Activated T-cell treated with anti-CD3 and anti-CD28 coated beads, Interleukin-2, amount 50 U/mL, for 72 hours (primary cell): Measurements from ENCODE around the gene PERM1. TPM values are rescaled to one million over a fixed set of nuclear protein-coding genes. Genes with fewer than 3 reads are reported as not detected.
"Not testable (repeated sequence)": the region's sequence is repeated elsewhere in the genome, so short reads cannot be mapped to it uniquely, and the experiment has no call there.

ENCODE experiments used
- ATAC-seq, 2 donors: fragments of 150-1000 bp; cut with Tn5 transposase; replicated peaks in 1 of 2; 2 replicates each; pipeline ENCODE4 v1.10.0; 2021; ENCODE audit warnings: moderate library complexity in 2 of 2, mild to moderate bottlenecking in 1 of 2
- DNase-seq, 2 donors: peaks; one replicate each; pipeline ENCODE4 v3.0.0; 2021 to 2022; ENCODE audit warnings: mixed read lengths in 1 of 2
- H3K27ac Mint-ChIP-seq: one replicate; pipeline ENCODE4 v1.8.0; 2022; ENCODE audit warnings: mild to moderate bottlenecking, moderate library complexity, mixed read lengths
- H3K27me3 Mint-ChIP-seq: one replicate; pipeline ENCODE4 v1.8.0; 2022; ENCODE audit warnings: low read depth, mixed read lengths
- H3K36me3 Mint-ChIP-seq, 2 donors: one replicate each; pipeline ENCODE4 v1.8.0; 2022; ENCODE audit warnings: mixed read lengths in 2 of 2, mild to moderate bottlenecking in 1 of 2; ENCODE audit not compliant: insufficient read depth in 2 of 2
- H3K4me1 Mint-ChIP-seq: one replicate; pipeline ENCODE4 v1.8.0; 2022; ENCODE audit warnings: low read depth, mixed read lengths
- H3K4me3 Mint-ChIP-seq, 2 donors: one replicate each; pipeline ENCODE4 v1.8.0; 2022; ENCODE audit warnings: mild to moderate bottlenecking in 2 of 2, mixed read lengths in 2 of 2, moderate library complexity in 2 of 2
- H3K9me3 Mint-ChIP-seq, 2 donors: one replicate each; pipeline ENCODE4 v1.8.0; 2022; ENCODE audit warnings: mixed read lengths in 2 of 2
- total RNA-seq, 2 donors: library from RNA; stranded (reverse); gene quantifications; one replicate each; pipeline ENCODE4 v1.2.3, GENCODE V29; 2022

The PERM1 gene
- total RNA-seq, 2 donors from 2014 or later: not detected

DNA sequence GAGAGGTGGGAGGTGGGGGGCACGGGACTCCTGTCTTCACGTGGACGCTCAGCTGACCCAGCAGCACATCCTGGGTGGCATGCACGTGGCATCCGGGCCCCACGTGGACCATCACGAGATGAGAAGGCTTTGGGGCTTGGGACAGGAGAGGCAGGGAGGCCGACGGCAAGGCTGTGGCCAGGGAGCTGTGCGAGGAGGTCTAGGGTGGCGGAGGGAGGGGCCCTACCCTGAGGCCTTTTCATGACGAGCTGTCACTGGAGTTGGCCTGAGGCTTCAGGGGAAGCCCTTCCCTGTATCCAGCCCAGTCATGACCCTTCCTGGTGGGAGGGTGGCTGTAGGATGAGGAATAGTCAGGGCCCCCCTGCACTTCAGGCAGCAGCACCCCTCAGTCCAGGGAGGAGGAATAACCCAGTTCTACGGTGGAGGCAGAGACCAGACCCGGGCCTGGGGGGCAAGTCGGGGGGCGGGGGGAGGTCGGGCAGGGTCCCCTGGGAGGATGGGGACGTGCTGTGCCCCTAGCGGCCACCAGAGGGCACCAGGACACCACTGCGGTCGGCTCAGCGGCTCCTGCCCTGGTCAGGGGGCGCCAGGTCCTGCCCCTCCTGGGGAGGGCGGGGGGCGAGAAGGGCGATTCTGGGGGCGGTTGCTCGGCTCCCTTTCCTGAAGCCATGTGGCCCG is 2.0 kb upstream of the PERM1 start:
- Mint-ChIP-seq H3K27ac (no peak overlapping the region), H3K9me3 (no peaks in the 10 kb centered on the region), H3K27me3 (peaks cover 17% of the 10 kb centered on the region), H3K4me3 (no peak overlapping the region), H3K36me3 (no peaks in the 10 kb centered on the region), H3K4me1 (peaks cover under 1% of the 10 kb centered on the region)
- ATAC-seq (peak; percentile 83 to 87), DNase-seq (peak; percentile 70 to 74)

- no peak for ATAC-seq
- DNase-seq: no peak
- H3K36me3 Mint-ChIP-seq: no peaks in the 10 kb centered on the region
- H3K9me3 Mint-ChIP-seq: no peaks in the 10 kb centered on the region
- H3K27ac Mint-ChIP-seq: no peak overlapping the region
- H3K4me3 Mint-ChIP-seq: no peak overlapping the region
- no peaks in the 10 kb centered on the region for H3K4me1 Mint-ChIP-seq
- H3K27me3 Mint-ChIP-seq: peaks cover 10% of the 10 kb centered on the region
Observed at GRCh38 chr1:982765-983436, 1.0 kb upstream of the PERM1 start.

DNA sequence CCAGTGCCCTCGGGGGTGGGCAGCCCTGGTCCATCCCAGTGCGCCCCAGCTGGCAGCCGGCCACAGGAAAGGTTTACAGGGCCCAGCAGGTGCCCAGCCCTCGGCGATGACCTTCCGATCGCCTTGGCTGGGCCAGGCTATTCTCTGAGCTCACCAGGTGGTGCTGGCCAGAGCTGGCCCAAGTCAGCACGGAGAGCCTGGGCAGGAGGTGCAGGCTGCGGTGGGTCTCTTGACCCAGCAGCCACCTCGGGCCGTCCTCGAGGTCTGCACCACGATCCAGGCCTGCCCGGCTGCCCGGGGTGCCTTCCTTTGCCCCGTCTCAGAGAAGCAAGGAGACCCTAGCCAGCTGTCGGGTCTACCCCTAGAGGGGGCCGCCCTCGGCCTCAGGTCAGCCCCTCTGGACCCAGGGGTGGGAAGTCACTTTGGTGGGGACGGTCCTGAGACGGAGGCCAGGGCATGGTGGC is 370 bp downstream of the PERM1 start:
- no peaks in the 10 kb centered on the region for H3K36me3 Mint-ChIP-seq
- no peaks in the 10 kb centered on the region for H3K4me1 Mint-ChIP-seq
- peaks cover 10% of the 10 kb centered on the region for H3K27me3 Mint-ChIP-seq
- ATAC-seq: no peak
- no peak overlapping the region for H3K27ac Mint-ChIP-seq
- H3K9me3 Mint-ChIP-seq: no peaks in the 10 kb centered on the region
- DNase-seq: no peak
- H3K4me3 Mint-ChIP-seq: no peak overlapping the region

DNA sequence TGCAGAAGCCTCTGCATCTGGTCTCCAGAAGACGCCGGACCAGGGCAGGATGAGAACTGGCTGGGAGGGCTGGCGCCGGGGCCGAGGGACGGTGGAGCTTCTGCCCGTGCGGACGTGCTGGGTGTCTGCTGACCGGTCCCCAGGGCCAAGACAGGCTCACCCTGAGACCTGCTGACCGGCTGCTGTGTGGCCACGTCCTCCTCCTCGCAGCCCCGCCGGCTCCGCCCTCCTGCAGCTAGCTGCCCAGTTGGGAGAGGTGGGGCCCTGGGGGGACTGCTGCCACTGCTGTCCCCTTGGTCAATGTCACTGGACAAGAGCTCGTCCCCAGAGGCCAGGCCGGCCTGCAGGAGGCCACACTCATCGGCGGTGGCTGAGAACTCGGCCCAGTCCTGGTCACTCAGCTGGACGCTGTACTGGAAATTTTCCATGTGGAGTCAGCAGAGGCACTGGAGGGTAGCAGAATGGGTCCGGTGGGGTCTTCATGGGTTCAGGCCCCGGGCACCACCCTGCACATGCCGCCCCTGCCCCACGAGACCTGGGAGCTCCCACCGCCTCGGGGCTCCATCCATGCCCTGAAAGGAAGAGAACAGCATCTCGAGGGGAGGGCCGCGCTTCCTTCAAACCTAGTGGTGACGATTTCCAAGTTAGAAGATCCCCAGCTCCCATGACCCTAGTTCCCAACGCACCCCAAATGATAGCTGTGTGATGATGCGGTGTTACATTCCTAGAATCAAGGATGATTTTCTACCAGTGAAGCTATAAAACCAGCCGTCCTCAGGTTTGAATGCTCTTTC is 1.1 kb downstream of the PERM1 start:
- DNase-seq (no peak), ATAC-seq (no peak)
- Mint-ChIP-seq H3K27me3 (peaks cover 12% of the 10 kb centered on the region), H3K27ac (no peak overlapping the region), H3K9me3 (no peaks in the 10 kb centered on the region), H3K4me1 (no peaks in the 10 kb centered on the region), H3K36me3 (no peaks in the 10 kb centered on the region), H3K4me3 (no peak overlapping the region)

DNA sequence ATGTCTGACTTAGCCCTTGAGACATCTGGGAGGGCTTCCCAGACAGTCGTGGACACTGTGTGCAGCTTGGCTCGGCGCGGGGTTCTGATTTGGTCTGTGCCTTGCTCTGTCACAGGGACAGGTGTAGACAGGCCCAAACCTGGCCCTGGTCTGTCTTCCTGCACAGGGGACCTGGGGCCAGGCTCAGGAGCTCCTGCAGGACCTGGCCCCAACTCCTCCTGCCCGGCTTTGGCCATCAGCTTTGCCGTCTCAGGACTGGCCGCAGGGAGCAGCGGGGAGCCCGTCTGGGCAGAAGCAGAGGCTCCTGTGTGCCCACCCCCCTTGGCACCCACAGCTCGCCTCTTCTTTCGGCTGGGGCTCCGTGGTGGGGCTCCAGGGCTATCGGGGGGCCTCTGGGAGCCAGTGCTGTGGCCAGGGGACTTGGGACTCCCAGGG is 1.7 kb downstream of the PERM1 start:
- H3K27ac Mint-ChIP-seq: no peak overlapping the region
- H3K4me3 Mint-ChIP-seq: no peak overlapping the region
- no peaks in the 10 kb centered on the region for H3K4me1 Mint-ChIP-seq
- H3K9me3 Mint-ChIP-seq: no peaks in the 10 kb centered on the region
- no peak for ATAC-seq
- H3K27me3 Mint-ChIP-seq: peaks cover 18% of the 10 kb centered on the region
- no peak for DNase-seq
- H3K36me3 Mint-ChIP-seq: no peaks in the 10 kb centered on the region

- Mint-ChIP-seq H3K9me3 (no peaks in the 10 kb centered on the region), H3K4me3 (no peak overlapping the region), H3K4me1 (no peaks in the 10 kb centered on the region), H3K27me3 (peaks cover 23% of the 10 kb centered on the region), H3K36me3 (no peaks in the 10 kb centered on the region), H3K27ac (no peak overlapping the region)
- ATAC-seq: no peak
- no peak for DNase-seq
Observed at GRCh38 chr1:979744-980072, 2.2 kb downstream of the PERM1 start.

DNA sequence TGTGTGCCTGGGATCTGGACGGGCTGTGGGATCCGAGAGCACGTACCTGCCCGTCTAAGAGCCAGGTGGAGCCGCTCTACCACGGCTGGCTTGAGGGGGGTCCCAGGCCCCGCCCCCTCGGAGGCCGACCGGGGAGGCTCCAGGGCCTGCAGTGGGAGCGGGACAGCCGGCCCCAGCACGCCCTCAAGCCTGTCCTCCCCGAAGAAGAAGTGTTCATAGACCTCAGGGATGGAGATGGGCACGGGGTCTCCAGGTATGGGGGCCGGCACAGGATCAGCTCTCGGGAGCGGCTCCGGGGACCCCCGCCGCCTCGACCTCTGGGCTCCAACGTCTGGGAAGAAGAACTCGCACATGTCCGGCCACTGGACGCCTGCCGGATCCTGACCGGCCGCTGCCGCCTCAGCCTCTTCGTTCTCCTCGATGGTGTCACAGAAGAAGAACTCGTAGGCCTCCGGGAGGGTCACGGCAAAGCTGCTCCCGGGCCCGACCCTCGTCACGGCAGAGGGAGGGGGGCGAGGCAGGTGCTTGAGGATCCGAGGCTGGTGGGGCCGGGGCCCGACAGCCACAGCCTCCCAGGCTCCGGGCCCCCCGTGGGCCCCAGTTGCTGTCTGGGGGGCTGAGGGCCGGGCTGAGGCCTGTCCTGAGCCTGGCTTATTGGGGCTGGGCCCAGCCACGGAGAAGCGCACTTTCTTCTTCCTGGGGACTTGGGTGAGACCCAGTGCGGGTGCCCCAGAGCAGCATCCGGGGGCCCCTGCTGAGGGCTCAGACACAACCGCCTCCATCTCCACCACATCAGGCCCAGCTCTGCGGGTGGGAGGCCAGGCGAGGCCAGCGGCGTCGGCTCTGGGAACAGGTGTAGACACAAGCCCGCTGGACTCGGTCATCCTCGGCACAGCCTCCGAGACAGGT is 2.8 kb downstream of the PERM1 start:
- Mint-ChIP-seq H3K4me3 (no peak overlapping the region), H3K27me3 (peaks cover 24% of the 10 kb centered on the region), H3K27ac (no peak overlapping the region), H3K36me3 (no peaks in the 10 kb centered on the region), H3K9me3 (no peaks in the 10 kb centered on the region), H3K4me1 (no peaks in the 10 kb centered on the region)
- ATAC-seq (no peak), DNase-seq (no peak)

- Mint-ChIP-seq H3K4me1 (no peaks in the 10 kb centered on the region), H3K36me3 (no peaks in the 10 kb centered on the region), H3K27ac (no peak overlapping the region), H3K4me3 (peak overlapping the region in 1 of 2 donors; percentile 60), H3K9me3 (no peaks in the 10 kb centered on the region), H3K27me3 (peaks cover 17% of the 10 kb centered on the region)
- ATAC-seq: no peak
- DNase-seq: no peak
Observed at GRCh38 chr1:978069-978834, 3.6 kb downstream of the PERM1 start.

DNA sequence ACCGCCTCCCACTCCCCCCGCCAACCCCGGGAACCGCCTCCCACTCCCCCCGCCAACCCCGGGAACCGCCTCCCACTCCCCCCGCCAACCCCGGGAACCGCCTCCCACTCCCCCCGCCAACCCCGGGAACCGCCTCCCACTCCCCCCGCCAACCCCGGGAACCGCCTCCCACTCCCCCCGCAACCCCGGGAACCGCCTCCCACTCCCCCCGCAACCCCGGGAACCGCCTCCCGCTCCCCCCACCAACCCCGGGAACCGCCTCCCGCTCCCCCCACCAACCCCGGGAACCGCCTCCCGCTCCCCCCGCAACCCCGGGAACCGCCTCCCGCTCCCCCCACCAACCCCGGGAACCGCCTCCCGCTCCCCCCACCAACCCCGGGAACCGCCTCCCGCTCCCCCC is 5.1 kb downstream of the PERM1 start:
- not testable (repeated sequence) for H3K27ac Mint-ChIP-seq, H3K36me3 Mint-ChIP-seq, DNase-seq, H3K4me3 Mint-ChIP-seq, H3K4me1 Mint-ChIP-seq, H3K9me3 Mint-ChIP-seq, ATAC-seq
- H3K27me3 Mint-ChIP-seq: peaks cover 14% of the 10 kb centered on the region

GRCh38 chr1:975896-976683 is 5.8 kb downstream of the PERM1 start:
- no peak overlapping the region for H3K27ac Mint-ChIP-seq
- no peaks in the 10 kb centered on the region for H3K4me1 Mint-ChIP-seq
- H3K36me3 Mint-ChIP-seq: no peaks in the 10 kb centered on the region
- peak; percentile 86 to 92 for ATAC-seq
- H3K4me3 Mint-ChIP-seq: peak overlapping the region in 1 of 2 donors; percentile 42
- no peaks in the 10 kb centered on the region for H3K9me3 Mint-ChIP-seq
- peaks cover 14% of the 10 kb centered on the region for H3K27me3 Mint-ChIP-seq
- DNase-seq: peak; percentile 75 to 76

DNA sequence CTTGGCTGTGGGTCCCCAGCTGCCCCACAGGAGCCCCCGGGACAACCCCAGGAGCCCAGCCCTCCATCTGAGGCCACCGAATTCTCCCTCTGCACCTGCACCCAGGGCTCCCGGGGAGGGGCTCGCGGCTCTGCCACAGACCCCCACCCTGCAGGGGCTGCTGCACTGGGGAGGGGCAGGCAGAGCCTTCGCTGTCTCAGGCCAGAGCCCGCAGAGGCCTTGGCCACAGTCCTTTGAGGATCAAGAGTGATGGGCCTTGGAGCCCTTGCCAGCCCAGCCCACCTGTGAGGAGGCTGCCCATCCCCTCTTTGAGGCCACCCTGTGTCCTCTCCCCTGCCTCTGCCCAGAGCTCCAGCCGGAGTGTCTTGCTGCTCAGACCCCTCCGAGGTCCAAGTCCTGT is 6.5 kb downstream of the PERM1 start:
- Mint-ChIP-seq H3K36me3 (no peaks in the 10 kb centered on the region), H3K4me1 (no peaks in the 10 kb centered on the region), H3K4me3 (no peak overlapping the region), H3K27ac (no peak overlapping the region), H3K27me3 (peaks cover 14% of the 10 kb centered on the region), H3K9me3 (no peaks in the 10 kb centered on the region)
- DNase-seq: no peak
- ATAC-seq: no peak
